Measurements from ENCODE around the gene CNMD. TPM values are rescaled to one million over a fixed set of nuclear protein-coding genes. Genes with fewer than 3 reads are reported as not detected.

The CNMD gene
- not detected in 2 replicates for total RNA-seq (2014; rRNA removed; shearing (Covaris generic); ENCODE audit: low replicate concordance)

DNA sequence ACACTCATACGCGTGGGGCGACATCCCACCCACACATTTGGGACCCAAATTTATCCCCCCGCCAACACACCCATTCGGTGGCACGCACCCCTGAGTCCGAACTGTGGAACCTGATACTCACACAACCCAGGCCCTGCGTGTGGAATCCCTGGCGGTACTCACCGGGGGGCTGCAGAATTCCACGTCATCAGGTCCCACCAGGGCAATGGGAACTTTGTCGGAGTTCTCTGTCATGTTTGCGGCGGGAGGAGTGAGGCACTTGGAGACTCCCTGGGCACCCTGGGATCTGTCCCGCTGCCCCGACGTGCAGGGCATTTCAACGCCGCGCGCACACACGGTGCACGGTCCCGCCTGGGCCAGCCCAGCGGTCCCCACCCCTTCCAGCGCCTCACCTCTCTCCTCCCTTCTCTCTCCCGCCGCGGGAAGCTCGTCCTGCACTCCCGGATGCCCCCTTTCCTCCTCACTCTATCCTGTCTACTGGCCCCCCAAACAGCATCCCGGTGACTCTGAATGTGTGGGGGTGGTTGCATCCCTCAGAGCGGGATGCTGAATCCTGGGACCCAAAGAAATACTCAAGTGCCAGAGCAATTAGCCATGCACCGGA lies at the start of gene CNMD:
TSS of gene CNMD (minus strand) at position 353 of the 604 bp plus-strand sequence. CDS start at position 234, 119 bp downstream.
- in situ Hi-C loops (cut with HindIII; ENCODE audit: low pct_unique_long_range_greater_than_20kb, low sequenced_read_pairs), result no loop called here
- DNase-seq (ENCODE audit: low read depth), result no peak

DNA sequence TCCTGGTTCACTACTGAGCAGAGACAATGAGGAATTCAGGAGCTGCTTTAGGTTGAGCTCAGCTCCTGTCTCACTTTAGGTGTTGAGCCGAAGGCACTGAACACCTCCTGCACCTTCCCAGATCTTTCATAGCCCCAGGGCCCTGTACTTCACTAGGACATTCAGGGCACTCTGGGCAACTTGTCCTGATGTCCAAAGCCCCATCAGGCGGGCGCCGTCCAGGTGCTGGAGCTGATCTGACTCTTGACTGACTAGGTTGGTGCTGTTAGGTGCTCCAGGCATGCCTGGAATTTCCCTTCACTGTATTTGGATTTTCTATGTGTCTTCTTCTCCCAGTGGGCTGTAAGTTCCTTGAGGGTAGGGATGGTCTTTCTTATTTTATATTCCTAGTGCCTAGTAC lies 48.4 kb upstream of the CNMD start:
- DNase-seq (ENCODE audit: low read depth), result no peak
- in situ Hi-C loops (cut with HindIII; ENCODE audit: low pct_unique_long_range_greater_than_20kb, low sequenced_read_pairs), result no loop called here

DNA sequence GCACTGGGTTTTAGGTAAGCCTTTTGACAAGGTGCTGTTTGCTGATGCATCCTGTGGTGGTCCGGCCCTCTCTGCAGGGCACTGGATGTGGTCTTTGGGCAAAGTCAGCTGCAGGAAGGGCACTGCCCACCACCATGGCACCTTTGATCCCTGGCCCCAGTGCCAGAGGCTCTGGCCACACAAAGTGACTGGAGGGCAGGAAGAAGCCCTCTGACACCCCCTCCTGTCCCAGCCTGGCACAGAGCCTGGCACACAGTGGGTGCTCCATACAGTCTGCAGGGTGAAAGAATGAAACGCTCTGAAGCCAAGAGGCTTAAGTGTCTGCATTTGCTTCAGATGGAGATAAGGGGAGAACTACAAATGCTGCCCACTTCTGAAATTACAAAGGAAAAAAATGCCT lies 47.6 kb upstream of the CNMD start:
- in situ Hi-C loops (cut with HindIII; ENCODE audit: low pct_unique_long_range_greater_than_20kb, low sequenced_read_pairs), result no loop called here
- no peak for DNase-seq (ENCODE audit: low read depth)

DNA sequence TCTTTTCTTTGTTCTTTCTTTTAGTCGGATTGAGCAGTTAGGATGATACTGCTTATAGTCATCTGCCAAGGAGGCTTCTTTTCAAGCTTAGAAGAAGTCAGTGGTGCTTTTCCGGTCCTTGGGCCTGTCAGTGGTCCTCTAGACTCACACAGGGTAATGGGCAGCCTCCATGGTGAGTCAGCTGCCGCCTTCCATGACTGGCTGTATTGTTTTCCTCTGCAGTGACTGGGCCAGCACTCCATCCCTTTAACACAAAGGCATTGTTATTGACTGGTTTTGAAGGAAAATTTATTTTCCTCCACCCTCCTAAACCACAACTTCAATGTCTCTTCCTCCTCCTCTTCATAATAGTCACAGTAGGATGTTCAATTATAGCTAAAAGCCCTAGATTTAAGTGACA lies 47.1 kb upstream of the CNMD start:
- in situ Hi-C loops (cut with HindIII; ENCODE audit: low pct_unique_long_range_greater_than_20kb, low sequenced_read_pairs), result no loop called here
- DNase-seq (ENCODE audit: low read depth), result no peak

DNA sequence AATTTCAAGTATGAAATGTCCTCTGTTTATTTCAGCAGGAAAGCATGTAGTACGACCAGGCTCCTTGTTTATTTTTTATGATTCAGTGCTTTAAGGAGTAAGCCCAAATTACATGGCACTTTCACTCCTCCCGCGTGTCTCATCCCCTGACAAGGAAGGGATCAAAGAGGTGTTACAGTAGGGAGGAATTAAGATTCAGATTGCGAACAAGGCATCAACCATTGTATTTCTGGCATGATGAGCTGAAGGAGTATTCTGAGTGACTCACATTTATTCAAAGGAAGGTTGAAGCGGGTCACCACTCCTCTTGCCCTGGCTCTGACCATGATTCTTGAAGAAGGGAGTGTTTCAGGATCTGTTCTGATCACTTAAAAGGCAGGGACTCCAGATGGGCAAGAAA lies 46.1 kb upstream of the CNMD start:
- in situ Hi-C loops (cut with HindIII; ENCODE audit: low pct_unique_long_range_greater_than_20kb, low sequenced_read_pairs), result no loop called here

DNA sequence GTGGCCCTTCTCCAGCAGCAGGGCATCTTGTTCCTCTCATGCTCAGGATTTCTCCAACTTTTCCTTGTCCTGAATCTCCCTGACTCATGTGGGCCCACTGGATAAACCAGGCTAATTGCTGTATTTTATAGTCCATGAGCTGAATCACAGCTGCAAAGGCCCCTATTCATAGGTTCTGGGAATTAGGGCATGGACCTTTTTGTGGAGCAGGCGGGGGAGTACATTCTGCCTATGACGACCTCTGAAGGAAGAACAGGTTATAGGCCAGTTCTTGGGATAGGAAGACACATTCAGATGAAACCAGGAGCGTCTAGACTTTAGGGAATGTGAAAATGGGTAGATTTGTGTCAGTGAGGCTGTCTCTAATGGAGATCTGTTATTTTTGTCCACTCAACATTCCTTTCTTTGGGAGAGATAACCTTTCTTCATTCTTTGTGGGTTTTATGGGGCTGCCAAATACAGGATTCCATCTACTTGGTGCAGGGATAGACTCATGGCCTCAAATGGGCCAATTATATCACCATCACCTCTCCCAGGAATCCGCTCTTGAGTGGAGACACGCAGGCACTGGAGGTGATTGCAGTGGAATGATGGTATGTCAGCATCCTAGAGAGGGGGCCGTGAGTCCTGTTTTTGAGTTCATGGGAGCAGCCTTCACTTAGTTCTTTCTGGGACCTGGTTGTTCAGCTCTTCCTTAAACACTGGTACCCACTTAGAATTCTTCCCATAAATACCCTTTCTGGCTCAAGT lies 45.1 kb upstream of the CNMD start:
- in situ Hi-C loops (cut with HindIII; ENCODE audit: low pct_unique_long_range_greater_than_20kb, low sequenced_read_pairs), result no loop called here
- DNase-seq (ENCODE audit: low read depth), result no peak

More for the DNA sequence above, 46.1 kb upstream of the CNMD start:
- DNase-seq (ENCODE audit: low read depth), result no peak

DNA sequence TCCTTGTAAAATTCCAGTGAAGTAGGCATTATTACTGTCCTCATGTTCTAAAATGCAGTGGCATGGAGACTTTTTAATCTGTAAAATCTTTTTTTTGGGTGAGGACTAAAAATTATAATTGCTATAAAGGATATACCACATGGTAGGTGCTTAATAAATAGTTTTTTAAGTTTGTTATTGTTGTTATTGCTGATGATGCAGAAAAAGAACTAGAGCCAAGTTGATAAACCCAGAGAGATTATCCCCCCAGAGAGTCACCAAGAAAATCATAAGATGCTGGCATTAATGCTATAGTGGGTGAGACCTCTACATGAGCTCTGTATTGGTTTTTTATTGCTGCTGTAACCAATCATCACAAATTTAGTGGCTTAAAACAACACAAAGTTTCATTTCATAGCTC lies 44.3 kb upstream of the CNMD start:
- in situ Hi-C loops (cut with HindIII; ENCODE audit: low pct_unique_long_range_greater_than_20kb, low sequenced_read_pairs), result no loop called here
- no peak for DNase-seq (ENCODE audit: low read depth)

DNA sequence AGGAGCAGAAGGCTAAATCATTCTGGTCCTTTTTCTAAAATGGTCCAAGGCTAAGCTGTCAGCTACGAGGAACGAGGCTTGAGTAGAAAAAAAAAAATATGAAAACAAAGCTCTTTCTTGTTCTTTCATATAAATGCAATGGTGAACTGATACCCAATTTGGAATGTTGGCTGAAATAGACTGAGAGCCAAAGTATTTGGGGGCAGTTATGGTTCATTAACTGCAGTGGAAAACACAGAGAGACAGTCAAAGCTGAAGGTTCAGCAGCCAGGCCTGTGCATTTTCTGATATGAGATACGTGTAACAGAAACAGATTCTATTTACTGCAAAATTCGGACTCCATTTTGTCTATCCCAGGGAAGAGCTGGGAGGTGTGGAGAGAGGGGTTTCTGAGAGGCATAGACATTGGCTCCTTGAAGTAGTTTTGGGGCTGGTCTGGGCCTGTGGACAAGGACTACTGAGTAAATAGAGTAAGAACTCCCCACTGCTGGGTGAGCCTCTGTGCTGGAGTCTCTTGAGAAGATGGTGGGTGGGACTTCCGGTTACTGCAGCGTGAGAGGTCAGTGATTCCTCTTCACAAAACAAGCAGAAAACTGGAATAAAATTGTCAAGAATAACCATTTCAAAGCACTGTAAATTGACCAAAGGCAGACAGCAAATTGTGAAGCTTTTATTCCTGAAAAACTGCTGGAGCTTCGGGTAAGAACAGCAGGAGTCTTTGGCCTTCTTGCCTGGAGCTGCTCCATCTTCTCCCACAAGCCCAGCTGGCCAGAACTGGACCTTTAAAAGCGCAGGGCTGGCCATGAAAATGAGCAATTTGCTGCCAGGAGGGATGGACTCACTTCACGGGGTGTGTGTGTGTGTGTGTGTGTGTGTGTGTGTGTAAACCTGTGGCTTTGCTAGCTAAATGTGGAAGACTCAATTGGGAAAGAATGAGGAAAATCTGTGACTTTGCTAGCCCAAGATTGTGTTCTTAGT lies 43.1 kb upstream of the CNMD start:
- in situ Hi-C loops (cut with HindIII; ENCODE audit: low pct_unique_long_range_greater_than_20kb, low sequenced_read_pairs), result no loop called here
- no peak for DNase-seq (ENCODE audit: low read depth)

DNA sequence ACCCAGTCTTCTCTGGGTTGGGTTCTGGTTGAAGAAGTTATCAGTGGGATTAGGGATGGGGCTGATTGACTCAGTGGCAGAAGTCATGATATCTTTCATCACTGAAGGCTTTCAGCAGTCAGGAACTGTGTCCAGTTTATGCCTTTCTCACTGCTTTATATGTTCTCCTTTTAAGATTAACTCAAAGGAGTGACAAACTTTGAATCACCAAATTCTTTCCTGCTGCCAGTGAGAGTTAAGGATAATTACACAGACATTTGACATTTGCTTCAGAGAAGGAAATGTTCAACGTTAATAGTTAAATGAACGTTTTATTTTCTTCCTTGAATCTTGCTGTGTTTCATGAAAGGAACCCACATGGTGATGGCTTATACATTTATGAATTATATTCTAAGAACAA lies 41.0 kb upstream of the CNMD start:
- DNase-seq (ENCODE audit: low read depth), result no peak
- in situ Hi-C loops (cut with HindIII; ENCODE audit: low pct_unique_long_range_greater_than_20kb, low sequenced_read_pairs), result no loop called here

DNA sequence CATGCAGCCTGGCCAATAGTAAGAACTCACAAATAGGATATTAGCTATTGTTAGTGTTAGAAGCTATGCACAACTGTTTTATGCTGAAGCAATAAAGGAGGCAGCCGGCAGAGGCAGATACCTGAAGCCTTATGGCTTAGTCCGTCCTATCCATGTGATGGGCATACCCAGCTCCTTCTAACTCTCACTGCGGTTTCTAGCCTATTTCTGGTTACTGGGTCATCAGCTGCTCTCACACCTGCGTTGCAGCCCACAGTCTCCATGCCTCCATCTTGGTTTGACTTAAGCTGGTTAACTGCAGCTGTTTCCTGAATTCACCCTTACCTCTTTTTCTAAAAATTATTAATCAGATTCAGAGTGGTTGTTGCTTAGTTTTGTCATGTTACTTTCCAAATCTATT lies 40.5 kb upstream of the CNMD start:
- DNase-seq (ENCODE audit: low read depth), result no peak
- in situ Hi-C loops (cut with HindIII; ENCODE audit: low pct_unique_long_range_greater_than_20kb, low sequenced_read_pairs), result no loop called here

DNA sequence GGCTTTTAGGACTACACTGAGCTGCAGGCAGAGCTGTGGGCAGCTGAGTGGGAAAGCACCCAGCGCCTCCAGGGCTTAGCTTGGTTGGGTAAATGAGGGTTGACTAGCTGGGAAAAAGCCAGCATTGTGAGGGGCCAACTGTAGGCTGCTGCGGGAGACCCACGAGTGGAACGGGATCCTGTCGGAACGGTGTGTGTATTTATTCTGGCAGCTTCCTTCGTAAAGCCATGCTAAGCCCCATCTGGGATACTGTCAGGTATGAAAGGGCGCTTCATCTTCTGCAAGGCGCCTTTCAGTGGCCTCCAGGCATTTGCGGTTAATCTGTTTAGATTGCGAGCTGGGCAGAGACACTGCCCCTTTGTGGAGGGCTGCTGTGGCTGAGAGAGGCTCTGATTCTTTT lies 39.5 kb upstream of the CNMD start:
- in situ Hi-C loops (cut with HindIII; ENCODE audit: low pct_unique_long_range_greater_than_20kb, low sequenced_read_pairs), result no loop called here
- no peak for DNase-seq (ENCODE audit: low read depth)

DNA sequence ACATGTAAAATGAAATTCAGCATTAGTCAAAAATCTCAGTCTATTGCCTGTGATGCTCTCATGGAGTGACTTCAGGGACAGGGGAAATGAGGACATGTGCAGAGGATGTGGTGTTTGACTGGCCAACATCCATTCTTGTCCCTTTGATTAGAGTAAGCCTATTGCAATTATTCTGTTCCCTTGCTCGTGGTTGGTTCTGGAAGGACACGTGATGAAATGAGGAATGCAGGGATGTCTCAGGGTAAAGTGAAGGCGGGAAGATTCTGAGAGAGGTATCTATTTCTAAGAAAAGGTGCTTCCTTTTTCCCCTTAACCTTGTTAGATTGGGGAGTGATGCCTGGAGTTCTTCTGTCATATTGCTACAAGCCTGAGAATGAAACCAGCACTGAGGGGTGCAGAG lies 37.1 kb upstream of the CNMD start:
- in situ Hi-C loops (cut with HindIII; ENCODE audit: low pct_unique_long_range_greater_than_20kb, low sequenced_read_pairs), result no loop called here
- no peak for DNase-seq (ENCODE audit: low read depth)

DNA sequence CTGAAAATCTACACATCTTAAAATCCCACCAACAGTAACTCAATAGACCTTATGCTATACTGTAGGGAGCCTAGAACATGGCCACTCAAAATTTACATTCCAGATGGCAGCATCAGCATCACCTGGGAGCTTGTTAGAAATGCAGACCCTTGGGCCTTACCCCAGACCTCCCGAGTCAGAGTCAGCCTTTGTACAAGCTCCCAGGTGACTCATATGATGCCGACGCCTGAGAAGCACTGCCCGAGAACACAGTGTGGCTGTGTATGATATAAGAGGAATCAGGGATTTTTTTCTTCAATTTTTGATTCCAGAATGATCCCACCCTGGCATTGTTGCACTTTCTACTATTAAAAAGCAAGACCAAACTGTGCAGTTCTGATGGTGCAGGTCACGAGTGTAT lies 35.9 kb upstream of the CNMD start:
- in situ Hi-C loops (cut with HindIII; ENCODE audit: low pct_unique_long_range_greater_than_20kb, low sequenced_read_pairs), result no loop called here
- DNase-seq (ENCODE audit: low read depth), result no peak

DNA sequence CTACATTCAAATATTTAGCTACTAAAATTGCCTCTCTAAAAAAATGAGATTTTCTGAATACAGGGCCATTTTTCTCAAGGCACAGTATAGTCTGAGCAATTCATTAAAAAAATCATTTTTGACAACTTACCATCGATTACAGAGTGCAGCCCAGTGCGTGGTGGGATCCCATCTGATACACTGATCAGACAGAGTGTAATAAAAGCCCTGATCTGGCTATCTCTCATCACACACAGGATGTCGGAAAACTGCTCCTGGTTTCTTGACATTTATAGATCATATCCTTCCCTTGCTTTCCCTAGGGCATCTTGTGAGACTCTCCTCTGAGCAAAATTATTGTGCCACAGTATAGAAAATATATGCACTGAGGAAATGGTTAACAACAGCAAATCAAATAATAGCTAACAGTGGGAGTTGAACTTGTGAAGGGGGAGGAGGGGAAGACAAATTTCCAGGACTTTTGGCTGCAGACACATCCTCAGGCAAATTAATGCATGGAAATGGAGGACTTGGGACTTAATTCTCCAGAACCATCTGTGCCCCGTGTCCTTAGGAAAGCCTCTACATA lies 28.4 kb upstream of the CNMD start:
- in situ Hi-C loops (cut with HindIII; ENCODE audit: low pct_unique_long_range_greater_than_20kb, low sequenced_read_pairs), result no loop called here

DNA sequence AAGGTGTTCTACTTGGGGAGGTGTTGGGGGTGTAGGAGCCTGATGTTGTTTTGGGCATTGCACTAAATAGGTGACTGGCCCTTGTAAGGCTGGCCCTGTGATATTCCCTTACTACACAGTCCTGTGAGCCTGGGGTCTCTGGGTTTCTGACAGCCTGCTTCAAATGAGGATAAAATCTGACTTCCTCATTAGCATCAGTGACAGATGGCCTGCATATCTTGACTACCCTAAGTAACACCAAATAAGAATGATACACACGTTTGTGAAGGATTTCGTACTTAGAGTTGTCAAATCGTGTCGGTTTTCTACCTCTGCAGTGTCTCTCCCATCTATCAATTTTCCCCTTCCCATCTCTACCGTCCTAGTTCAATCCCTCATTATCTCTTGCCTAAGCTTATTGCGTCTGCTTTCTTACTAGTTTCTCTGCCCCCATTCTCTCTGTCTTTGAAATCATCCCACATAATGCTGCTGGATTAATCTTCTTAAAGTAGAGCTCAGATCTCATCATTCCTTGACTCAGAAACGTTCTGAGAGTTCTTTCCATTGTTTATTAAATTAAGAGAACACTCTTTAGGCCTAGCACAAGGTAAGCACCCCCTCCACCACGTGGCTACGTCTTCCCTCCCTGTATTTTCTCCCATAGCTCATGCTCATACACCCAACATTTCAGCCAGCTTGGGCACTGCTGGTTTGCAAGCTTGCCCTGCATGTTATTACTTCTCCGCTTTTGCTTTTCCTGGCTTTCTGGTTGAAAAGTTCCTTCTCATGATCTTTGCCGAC lies 26.2 kb upstream of the CNMD start:
- in situ Hi-C loops (cut with HindIII; ENCODE audit: low pct_unique_long_range_greater_than_20kb, low sequenced_read_pairs), result no loop called here

More for the DNA sequence above, 28.4 kb upstream of the CNMD start:
- DNase-seq (ENCODE audit: low read depth), result no peak

DNA sequence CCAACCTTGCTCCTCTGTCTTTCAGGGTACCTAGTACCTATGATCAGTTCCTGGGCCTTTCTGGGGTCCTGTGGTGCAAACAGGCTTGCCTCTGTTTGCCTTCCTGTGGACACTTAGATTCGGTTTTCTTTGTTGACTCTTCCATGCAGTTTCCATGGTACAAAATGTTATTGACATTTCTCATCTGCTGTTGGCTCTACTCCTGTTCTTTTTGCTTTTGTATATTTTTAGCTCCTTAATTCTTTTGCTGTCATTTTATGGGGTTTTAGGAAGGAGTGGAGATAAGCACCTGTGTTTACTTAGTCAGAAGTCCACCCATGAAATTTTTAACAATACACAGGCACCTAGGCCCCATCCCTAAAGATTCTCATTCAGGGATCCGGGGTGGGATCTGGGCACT lies 20.5 kb upstream of the CNMD start:
- in situ Hi-C loops (cut with HindIII; ENCODE audit: low pct_unique_long_range_greater_than_20kb, low sequenced_read_pairs), result no loop called here

More for the DNA sequence above, 26.2 kb upstream of the CNMD start:
- DNase-seq (ENCODE audit: low read depth), result no peak

DNA sequence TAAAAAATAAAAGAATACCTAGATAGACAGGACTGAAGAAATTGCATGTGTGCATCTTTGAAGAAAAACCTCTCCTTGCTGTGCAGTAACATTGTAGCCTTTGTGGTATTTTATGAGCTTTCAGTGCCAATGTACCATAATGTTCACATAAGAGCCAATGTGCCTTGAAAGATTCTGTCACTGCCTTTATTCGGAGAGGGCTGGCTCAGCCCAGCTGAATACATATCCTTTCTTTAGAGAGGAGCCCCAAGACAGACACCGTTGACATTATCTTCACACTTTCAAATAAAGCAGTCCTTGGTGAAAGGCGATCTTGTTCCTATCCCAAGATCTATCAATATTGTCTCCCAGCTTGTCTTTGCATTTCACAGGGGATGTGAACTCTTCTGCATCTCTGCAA lies 18.5 kb upstream of the CNMD start:
- no peak for DNase-seq (ENCODE audit: low read depth)
- in situ Hi-C loops (cut with HindIII; ENCODE audit: low pct_unique_long_range_greater_than_20kb, low sequenced_read_pairs), result no loop called here

More for the DNA sequence above, 20.5 kb upstream of the CNMD start:
- no peak for DNase-seq (ENCODE audit: low read depth)

DNA sequence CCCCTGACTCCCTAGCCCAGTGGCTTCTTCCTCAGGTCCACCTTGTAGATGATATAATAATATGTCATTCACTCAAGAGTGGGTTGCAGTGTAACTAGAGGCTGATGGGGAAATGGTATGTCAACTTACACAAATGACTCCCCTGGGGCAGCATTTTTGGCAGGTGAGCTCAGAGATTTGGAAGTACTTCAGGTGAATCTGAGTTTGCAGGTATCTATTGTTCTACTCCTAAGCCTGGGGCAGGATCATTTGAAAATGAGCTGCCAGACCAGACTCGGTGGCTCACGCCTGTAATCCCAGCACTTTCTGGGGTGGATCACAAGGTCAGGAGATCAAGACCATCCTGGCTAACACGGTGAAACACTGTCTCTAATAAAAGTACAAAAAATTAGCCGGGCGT lies 11.6 kb upstream of the CNMD start:
- DNase-seq (ENCODE audit: low read depth), result no peak
- in situ Hi-C loops (cut with HindIII; ENCODE audit: low pct_unique_long_range_greater_than_20kb, low sequenced_read_pairs), result no loop called here

Data from Caki2 (cell line).